GM21528 (cell line): ENCODE measurements around the gene SLC16A6.
"Not testable (repeated sequence)": the region's sequence is repeated elsewhere in the genome, so short reads cannot be mapped to it uniquely, and the experiment has no call there.

ENCODE experiments used
- ATAC-seq: cut with Tn5 transposase; IDR thresholded peaks from one replicate; pipeline ENCODE4 v1.9.1; 2021; ENCODE audit warnings: mild to moderate bottlenecking, moderate library complexity; ENCODE audit not compliant: unreplicated experiment, low FRiP score

SLC16A6 gene

GRCh38 chr17:68228039-68228680 is 62.8 kb downstream of the SLC16A6 start:
- ATAC-seq = not testable (repeated sequence)

GRCh38 chr17:68225055-68225454 is 65.9 kb downstream of the SLC16A6 start:
- ATAC-seq = not testable (repeated sequence)

DNA sequence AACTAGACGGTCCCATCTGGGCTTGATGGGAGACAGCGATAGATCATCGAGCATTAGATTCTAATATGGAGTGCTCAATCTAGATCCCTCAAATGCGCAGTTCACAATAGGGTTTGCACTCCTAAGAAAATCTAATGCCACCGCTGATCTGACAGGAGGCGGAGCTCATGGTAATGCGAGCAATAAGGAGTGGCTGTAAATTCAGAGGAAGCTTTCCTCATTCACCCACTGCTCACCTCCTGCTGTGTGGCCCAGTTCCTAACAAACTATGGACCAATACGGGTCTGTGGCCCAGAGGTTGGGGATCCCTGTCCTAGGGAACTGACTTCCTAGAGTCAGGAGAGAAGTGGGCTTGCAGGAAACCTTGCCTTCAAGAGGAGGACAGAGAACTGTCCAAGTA is 68.3 kb downstream of the SLC16A6 start:
- ATAC-seq = no peak

- no peak for ATAC-seq
Observed at GRCh38 chr17:68221786-68222185, 69.1 kb downstream of the SLC16A6 start.

GRCh38 chr17:68220786-68221185 is 70.1 kb downstream of the SLC16A6 start:
- not testable (repeated sequence) for ATAC-seq

DNA sequence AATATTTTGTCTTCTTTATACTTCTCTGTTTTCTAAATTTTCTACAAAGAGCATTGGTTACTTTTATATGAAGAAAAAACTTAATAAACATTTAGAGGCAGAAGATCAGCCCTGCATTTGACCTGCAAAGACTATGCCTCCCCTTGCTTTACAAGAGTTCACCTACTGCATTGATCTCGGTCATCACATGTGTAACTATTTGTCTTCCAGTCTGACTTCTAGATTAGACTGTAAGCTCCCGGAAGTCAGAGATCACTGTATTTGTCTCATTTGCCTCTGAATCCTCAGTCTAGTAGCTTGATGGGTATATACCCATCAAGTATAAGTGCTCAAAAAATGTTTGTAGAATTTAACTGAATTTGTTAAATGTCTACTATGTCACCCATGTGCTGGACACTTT is 70.7 kb downstream of the SLC16A6 start:
- not testable (repeated sequence) for ATAC-seq

GRCh38 chr17:68219429-68219828 is 71.5 kb downstream of the SLC16A6 start:
- not testable (repeated sequence) for ATAC-seq
